GM21447 (cell line): Measurements from ENCODE around the gene KIAA0040.
"Not testable (repeated sequence)": the region's sequence is repeated elsewhere in the genome, so short reads cannot be mapped to it uniquely, and the experiment has no call there.

Experiments
- ATAC-seq: cut with Tn5 transposase; IDR thresholded peaks from one replicate; pipeline ENCODE4 v1.9.1; 2021; ENCODE audit not compliant: unreplicated experiment

KIAA0040 gene

DNA sequence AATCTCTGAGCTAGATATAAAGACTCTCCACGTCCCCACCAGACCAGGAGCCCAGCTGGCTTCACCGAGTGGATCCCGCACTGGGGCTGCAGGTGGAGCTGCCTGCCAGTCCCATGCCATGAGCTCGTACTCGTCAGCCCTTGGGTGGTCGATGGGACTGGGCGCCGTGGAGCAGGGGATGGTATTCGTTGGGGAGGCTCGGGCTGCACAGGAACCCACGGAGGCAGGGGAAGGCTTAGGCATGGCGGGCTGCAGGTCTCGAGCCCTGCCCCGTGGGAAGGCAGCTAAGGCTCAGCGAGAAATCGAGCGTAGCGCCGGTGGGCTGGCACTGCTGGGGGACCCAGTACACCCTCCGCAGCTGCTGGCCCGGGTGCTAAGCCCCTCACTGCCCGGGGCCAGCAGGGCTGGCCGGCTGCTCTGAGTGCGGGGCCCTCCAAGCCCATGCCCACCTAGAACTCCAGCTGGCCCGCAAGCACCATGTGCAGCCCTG, 84.2 kb downstream of the KIAA0040 start:
- ATAC-seq = not testable (repeated sequence)
